BLaER1 treated with 17β-estradiol and CSF1 and Interleukin-3, amounts not matched to agents 10 nM and 100 nM (cell line): ENCODE data around the gene MRPS18B.

ENCODE experiments used
- H3K27ac ChIP-seq, 11 experiments: shearing (Covaris generic); formaldehyde crosslinking; 2 replicates each; pipeline ENCODE4 v1.8.1; 2022
- H3K27me3 ChIP-seq, 11 experiments: shearing (Covaris generic); formaldehyde crosslinking; 2 replicates each; pipeline ENCODE4 v1.8.1; 2022
- H3K36me3 ChIP-seq, 11 experiments: shearing (Covaris generic); formaldehyde crosslinking; 2 replicates each; pipeline ENCODE4 v1.8.1; 2022
- H3K4me1 ChIP-seq, 10 experiments: shearing (Covaris generic); formaldehyde crosslinking; 2 replicates each; pipeline ENCODE4 v1.8.1; 2022
- H3K4me2 ChIP-seq, 11 experiments: shearing (Covaris generic); formaldehyde crosslinking; 2 replicates each; pipeline ENCODE4 v1.8.1; 2022
- H3K4me3 ChIP-seq, 10 experiments: shearing (Covaris generic); formaldehyde crosslinking; 2 replicates each; pipeline ENCODE4 v1.8.1; 2022
- H3K9ac ChIP-seq, 11 experiments: shearing (Covaris generic); formaldehyde crosslinking; 2 replicates each; pipeline ENCODE4 v1.8.1; 2022
- H3K9me3 ChIP-seq, 11 experiments: shearing (Covaris generic); formaldehyde crosslinking; replicated peaks in 1 of 11; 2 replicates each; pipeline ENCODE4 v1.8.1; 2022
- H4K20me1 ChIP-seq, 11 experiments: shearing (Covaris generic); formaldehyde crosslinking; 2 replicates each; pipeline ENCODE4 v1.8.1; 2022
- Cebpa-rat ChIP-seq, 11 experiments: shearing (Covaris generic); IDR thresholded peaks; 2 replicates each; pipeline ENCODE4 v1.8.1; 2022

The MRPS18B gene

DNA sequence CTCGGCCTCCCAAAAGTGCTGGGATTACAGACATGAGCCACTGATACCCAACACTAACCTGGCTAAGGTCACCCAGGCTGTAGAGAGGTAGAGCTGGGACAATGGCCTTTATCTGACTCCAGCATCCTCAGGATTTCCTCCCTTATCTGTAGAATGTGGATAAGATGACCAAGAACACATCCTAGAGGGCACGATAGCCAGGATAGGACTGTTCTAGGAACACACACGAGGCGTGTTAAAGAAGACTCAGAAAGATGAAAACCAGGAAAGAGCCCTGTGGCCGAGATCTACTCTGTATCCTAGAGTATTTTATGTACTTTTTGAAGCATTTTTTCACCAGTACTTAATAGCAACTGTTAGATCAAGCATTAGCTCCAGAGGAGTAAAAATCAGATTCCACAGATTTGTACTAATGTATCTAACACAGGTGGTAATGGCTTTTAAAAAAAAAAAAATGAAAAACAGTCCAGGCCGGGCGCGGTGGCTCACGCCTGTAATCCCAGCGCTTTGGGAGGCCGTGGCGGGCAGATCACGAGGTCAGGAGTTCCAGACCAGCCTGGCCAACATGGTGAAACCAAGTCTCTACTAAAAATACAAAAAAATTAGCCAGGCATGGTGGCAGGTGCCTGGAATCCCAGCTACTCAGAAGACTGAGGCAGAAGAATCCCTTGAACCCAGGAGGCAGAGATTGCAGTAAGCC, 17.9 kb upstream of the MRPS18B start:
- Histone ChIP-seq H3K4me3 (no peak overlapping the region), H3K4me2 (peak overlapping the region in 2 of 11 experiments; percentile 79 to 90; a peak in 3 of 22 replicates), H3K36me3 (peaks cover 48 to 94% (median 79%) of the 10 kb centered on the region in 11 experiments), H3K27ac (peak overlapping the region in 7 of 11 experiments; percentile 71 to 81 (median 80); a peak in 9 of 22 replicates), H4K20me1 (peaks cover 13 to 98% (median 68%) of the 10 kb centered on the region in 11 experiments; a peak in 20 of 22 replicates), H3K4me1 (peaks cover 5 to 53% (median 44%) of the 10 kb centered on the region in 10 experiments; a peak in 17 of 20 replicates), H3K9ac (peak overlapping the region in 1 of 11 experiments; percentile 12; a peak in 3 of 22 replicates), H3K9me3 (no peaks in the 10 kb centered on the region), H3K27me3 (no peaks in the 10 kb centered on the region)
- TF ChIP-seq Cebpa-rat (IDR thresholded peaks at IDR 0.05) = no peak

DNA sequence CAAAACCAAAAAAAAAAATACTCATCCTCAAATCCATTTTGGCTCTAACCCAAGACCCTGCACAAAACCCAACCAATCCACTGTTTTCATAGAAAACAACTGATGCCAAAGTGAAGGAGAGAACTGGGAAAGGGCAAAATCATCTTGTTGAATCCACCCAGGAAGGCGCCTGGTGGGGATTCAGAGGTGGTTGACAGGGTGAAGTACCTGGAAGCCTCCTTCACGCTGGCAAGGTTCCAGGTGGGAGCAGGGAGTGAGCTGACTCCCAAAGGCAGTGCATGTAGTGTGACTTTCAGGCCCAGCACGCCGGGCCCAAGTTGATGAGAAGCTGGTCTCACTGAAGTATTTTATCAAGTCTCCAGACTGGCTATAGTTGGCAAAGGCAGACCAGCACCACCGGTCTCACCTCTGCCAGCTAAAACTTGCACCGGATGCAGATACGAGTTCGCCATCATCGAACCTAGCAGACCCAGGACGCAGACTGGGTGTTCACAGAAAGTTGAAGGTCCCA, 17.1 kb upstream of the MRPS18B start:
- no peaks in the 10 kb centered on the region for H3K9me3 ChIP-seq
- peak overlapping the region in 8 of 11 experiments; percentile 51 to 92 (median 86); a peak in 14 of 22 replicates for H3K4me2 ChIP-seq
- peaks cover 5 to 61% (median 52%) of the 10 kb centered on the region in 10 experiments; a peak in 18 of 20 replicates for H3K4me1 ChIP-seq
- H3K4me3 ChIP-seq = no peak overlapping the region
- H4K20me1 ChIP-seq = peaks cover 13 to 98% (median 75%) of the 10 kb centered on the region in 11 experiments; a peak in 20 of 22 replicates
- no peaks in the 10 kb centered on the region for H3K27me3 ChIP-seq
- peak overlapping the region in 8 of 11 experiments; percentile 68 to 81 (median 79); a peak in 15 of 22 replicates for H3K27ac ChIP-seq
- H3K36me3 ChIP-seq = peaks cover 52 to 94% (median 79%) of the 10 kb centered on the region in 11 experiments
- peak overlapping the region in 7 of 11 experiments; percentile 20 to 68 (median 67); a peak in 11 of 22 replicates for H3K9ac ChIP-seq
- no peak for TF ChIP-seq Cebpa-rat (IDR thresholded peaks at IDR 0.05)

DNA sequence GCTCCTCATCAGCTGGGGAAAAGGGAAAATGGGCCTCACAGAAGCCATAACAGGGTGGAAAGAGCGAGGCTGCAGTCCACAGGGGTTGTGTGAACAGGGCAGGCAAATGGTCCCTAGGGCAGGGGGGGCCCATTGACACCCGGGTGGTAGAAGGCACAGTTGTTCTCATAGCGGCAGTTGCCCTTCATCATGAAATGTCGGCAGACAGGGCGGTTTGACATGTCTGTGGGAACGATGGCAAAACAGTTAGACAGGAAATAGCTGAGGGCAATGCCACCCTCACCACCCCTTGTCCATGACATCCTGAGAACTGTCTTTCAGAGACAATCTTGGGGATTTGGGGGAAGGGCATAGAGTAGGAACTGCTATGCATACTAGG, 16.2 kb upstream of the MRPS18B start:
- peaks cover 18 to 100% (median 84%) of the 10 kb centered on the region in 11 experiments for H4K20me1 ChIP-seq
- H3K9me3 ChIP-seq = no peaks in the 10 kb centered on the region
- peaks cover 61 to 95% (median 84%) of the 10 kb centered on the region in 11 experiments for H3K36me3 ChIP-seq
- TF ChIP-seq Cebpa-rat (IDR thresholded peaks at IDR 0.05) = no peak
- peak overlapping the region in 7 of 10 experiments; percentile 1 to 45 (median 24); a peak in 2 of 20 replicates for H3K4me3 ChIP-seq
- H3K4me1 ChIP-seq = peaks cover 13 to 70% (median 61%) of the 10 kb centered on the region in 10 experiments
- H3K27me3 ChIP-seq = no peaks in the 10 kb centered on the region
- H3K4me2 ChIP-seq = peak overlapping the region in 9 of 11 experiments; percentile 29 to 92 (median 85); a peak in 18 of 22 replicates
- H3K27ac ChIP-seq = peak overlapping the region in 8 of 11 experiments; percentile 68 to 81 (median 79); a peak in 16 of 22 replicates
- H3K9ac ChIP-seq = peak overlapping the region in 8 of 11 experiments; percentile 20 to 68 (median 65); a peak in 16 of 22 replicates

DNA sequence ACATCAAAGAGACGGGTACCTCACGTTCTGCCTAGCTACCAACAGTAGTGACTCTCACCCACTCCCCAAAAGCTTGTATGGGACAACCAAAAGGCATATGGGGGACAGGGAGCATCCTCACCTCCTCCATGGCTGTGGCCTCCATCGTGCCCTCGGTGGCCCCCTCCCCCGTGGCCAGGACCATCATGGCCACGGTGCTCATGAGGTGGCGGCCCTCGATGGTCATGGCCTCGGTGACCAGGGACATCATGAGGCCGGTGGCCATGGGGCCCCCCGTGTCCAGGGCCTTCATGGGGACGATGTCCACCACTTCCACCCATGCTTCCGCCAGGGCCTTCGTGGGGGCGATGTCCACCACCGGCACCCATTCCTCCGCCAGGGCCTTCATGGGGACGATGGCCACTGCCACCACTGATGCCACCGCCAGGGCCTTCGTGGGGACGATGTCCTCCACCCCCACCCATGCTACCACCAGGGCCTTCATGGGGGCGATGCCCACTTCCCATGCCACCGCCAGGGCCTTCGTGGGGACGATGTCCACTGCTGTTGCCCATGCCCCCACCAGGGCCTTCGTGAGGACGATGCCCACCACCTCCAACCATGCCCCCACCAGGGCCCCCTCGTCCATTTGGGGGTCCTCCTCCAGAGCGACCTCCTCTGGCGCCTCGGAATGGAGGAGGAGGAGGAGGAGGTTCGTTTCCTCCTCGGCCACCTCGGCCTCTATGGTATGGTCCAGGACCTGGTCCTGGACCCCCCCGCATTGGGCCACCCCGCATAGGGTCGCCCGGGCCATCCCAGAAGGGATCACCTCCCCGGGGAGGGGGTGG, 15.6 kb upstream of the MRPS18B start:
- H3K4me1 ChIP-seq = peaks cover 20 to 76% (median 67%) of the 10 kb centered on the region in 10 experiments
- peak overlapping the region in 9 of 11 experiments; percentile 20 to 81 (median 78); a peak in 17 of 22 replicates for H3K27ac ChIP-seq
- peak overlapping the region in 9 of 11 experiments; percentile 29 to 92 (median 85); a peak in 18 of 22 replicates for H3K4me2 ChIP-seq
- peak overlapping the region in 8 of 11 experiments; percentile 20 to 68 (median 65); a peak in 16 of 22 replicates for H3K9ac ChIP-seq
- H3K9me3 ChIP-seq = no peaks in the 10 kb centered on the region
- no peak for TF ChIP-seq Cebpa-rat (IDR thresholded peaks at IDR 0.05)
- peak overlapping the region in 7 of 10 experiments; percentile 1 to 45 (median 24); a peak in 11 of 20 replicates for H3K4me3 ChIP-seq
- no peaks in the 10 kb centered on the region for H3K27me3 ChIP-seq
- peaks cover 67 to 95% (median 89%) of the 10 kb centered on the region in 11 experiments for H3K36me3 ChIP-seq
- H4K20me1 ChIP-seq = peaks cover 17 to 100% (median 87%) of the 10 kb centered on the region in 11 experiments

DNA sequence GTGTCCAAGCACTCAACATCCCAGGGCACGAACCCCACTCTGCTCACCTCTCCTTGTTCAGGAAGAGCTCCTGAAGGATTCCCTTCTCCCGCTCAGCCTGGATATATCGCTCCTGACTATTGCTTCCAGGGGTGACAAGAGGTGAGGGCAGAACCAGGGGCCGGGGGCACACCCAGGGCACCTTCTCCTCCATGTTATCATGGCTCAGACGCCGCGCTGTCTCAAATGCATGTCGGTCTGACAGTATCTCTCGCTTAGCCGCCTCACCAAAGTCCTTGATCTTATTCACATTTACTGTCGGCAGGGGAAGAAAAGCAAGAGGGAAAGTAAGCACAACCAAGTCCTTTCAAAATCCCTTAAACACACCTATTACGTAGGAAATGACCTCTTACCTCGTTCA, 13.7 kb upstream of the MRPS18B start:
- TF ChIP-seq Cebpa-rat (IDR thresholded peaks at IDR 0.05) = no peak
- Histone ChIP-seq H3K27me3 (no peaks in the 10 kb centered on the region), H3K4me1 (peaks cover 39 to 92% (median 86%) of the 10 kb centered on the region in 10 experiments), H3K4me3 (peak overlapping the region in 4 of 10 experiments; percentile 8 to 24 (median 20); a peak in 4 of 20 replicates), H3K9me3 (no peaks in the 10 kb centered on the region), H3K36me3 (peaks cover 87 to 100% (median 98%) of the 10 kb centered on the region in 11 experiments), H4K20me1 (peaks cover 15 to 100% (median 99%) of the 10 kb centered on the region in 11 experiments), H3K27ac (peak overlapping the region in 8 of 11 experiments; percentile 2 to 81 (median 79); a peak in 14 of 22 replicates), H3K9ac (peak overlapping the region in 9 of 11 experiments; percentile 2 to 67 (median 32); a peak in 10 of 22 replicates), H3K4me2 (peak overlapping the region in 10 of 11 experiments; percentile 6 to 92 (median 82); a peak in 19 of 22 replicates)

DNA sequence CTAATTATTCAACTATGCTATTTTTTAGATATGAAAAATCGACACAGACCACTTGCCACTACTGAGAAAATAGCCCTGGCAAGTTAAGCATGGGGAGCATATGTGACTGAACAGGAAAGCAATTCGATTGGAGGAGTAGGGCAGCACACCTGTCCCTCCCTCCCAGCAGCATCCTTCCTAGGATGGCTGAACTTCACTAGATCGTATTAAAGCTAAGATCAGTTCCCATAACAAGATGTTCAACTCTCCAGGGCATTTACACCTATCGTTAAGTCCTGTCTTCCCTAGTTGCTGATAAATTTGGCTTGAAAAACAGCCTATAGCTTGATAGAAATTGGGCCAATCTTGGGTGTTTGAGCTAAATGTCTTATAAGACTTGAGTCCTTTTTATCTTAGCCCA, 7.6 kb upstream of the MRPS18B start:
- H3K4me3 ChIP-seq = no peak overlapping the region
- no peaks in the 10 kb centered on the region for H3K27me3 ChIP-seq
- no peak for TF ChIP-seq Cebpa-rat (IDR thresholded peaks at IDR 0.05)
- peaks cover 58 to 94% (median 80%) of the 10 kb centered on the region in 11 experiments for H3K36me3 ChIP-seq
- peaks cover 87 to 96% (median 95%) of the 10 kb centered on the region in 10 experiments for H3K4me1 ChIP-seq
- no peak overlapping the region for H3K27ac ChIP-seq
- H3K4me2 ChIP-seq = peak overlapping the region in 6 of 11 experiments; percentile 11 to 97 (median 48); a peak in 6 of 22 replicates
- H4K20me1 ChIP-seq = peaks cover 13 to 97% (median 97%) of the 10 kb centered on the region in 11 experiments
- no peaks in the 10 kb centered on the region for H3K9me3 ChIP-seq
- peak overlapping the region in 2 of 11 experiments; percentile 11 to 63; a peak in 2 of 22 replicates for H3K9ac ChIP-seq

DNA sequence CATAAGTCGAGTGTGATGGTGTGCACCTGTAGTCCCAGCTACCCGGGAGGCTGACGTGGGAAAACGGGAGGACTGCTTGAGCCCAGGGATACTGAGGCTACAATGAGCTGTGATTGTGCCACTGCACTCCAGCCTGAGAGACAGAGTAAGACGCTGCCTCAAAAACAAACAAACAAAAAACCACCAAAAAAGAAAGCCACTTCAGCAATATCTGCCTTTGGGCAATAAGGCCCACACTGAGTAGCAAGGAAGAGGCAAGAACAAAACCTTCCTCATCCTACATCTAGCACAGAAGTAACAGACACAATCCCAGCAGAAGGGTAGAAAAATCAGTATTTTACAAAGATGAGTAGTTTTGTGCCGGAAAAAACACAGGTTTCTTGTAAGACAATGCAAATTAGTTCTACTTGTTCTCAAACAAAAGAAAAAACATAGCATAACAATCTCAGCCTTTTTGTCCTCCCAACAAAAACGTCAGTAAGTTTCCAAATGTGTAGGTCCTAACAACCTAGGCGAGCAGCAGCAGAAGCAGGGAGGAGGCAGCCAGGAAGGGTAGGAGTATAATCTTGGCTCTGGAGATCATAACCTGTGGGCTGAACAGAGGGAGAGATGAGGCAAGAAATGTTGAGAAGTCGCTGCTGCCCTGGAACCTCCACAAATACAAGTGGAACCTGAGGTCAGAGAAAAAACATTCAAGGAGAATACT, 6.3 kb upstream of the MRPS18B start:
- Histone ChIP-seq H4K20me1 (peaks cover 9 to 85% (median 85%) of the 10 kb centered on the region in 11 experiments), H3K4me2 (peak overlapping the region in 10 of 11 experiments; percentile 6 to 97 (median 18); a peak in 12 of 22 replicates), H3K36me3 (peaks cover 52 to 89% (median 72%) of the 10 kb centered on the region in 11 experiments), H3K27ac (0 out of 22 replicates have a peak overlapping the region, but pooled peaks of 1 of the 11 experiments have one; percentile 1), H3K9ac (peak overlapping the region in 3 of 11 experiments; percentile 7 to 63 (median 11); a peak in 4 of 22 replicates), H3K4me1 (peaks cover 75 to 84% (median 83%) of the 10 kb centered on the region in 10 experiments), H3K9me3 (no peaks in the 10 kb centered on the region), H3K27me3 (no peaks in the 10 kb centered on the region), H3K4me3 (no peak overlapping the region)
- TF ChIP-seq Cebpa-rat (IDR thresholded peaks at IDR 0.05) = no peak
